ENCODE data around the gene ZNF76.

Gene ZNF76

DNA sequence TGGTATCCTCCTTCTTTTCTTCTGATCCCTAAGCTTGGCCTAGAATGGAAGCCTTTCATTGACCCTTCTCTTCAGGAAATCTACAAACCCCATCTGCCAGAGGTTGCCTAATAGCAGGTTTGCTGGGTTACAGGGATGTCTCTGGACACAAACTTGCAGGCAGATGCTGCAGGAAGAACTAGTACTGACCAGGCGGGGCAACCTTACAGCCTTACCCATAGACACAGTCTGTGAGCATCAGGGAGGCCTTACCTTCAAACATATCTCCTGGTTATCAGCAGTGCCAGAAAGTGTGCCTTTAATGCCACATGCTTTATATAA is 43.2 kb upstream of the ZNF76 start:
- DNase-seq (ENCODE audit: low spot score): no peak

GRCh38 chr6:35216851-35217811 is 42.4 kb upstream of the ZNF76 start:
- DNase-seq (ENCODE audit: low spot score): no peak
- ChIA-PET POLR2A (ENCODE audit: low non-redundant PET) (no interaction called here), CTCF (interaction anchor here (1.6 kb wide), 1 partner anchor 71 kb away, joined by 4 read pairs; no protein-coding TSS in a partner anchor)
- no peak overlapping the region for H3K27ac ChIP-seq
- TF ChIP-seq CTCF (conservative IDR thresholded peaks at IDR 0.05; ENCODE audit: low read depth): no peak

More for the DNA sequence above, 43.2 kb upstream of the ZNF76 start:
- H3K27ac ChIP-seq: no peak overlapping the region
- POLR2A ChIA-PET (ENCODE audit: low non-redundant PET): no interaction called here
- CTCF ChIA-PET: interaction anchor here (1.1 to 1.6 kb wide), 2 partner anchors 70 to 77 kb away, joined by 3 to 4 read pairs; no protein-coding TSS in a partner anchor
- TF ChIP-seq CTCF (conservative IDR thresholded peaks at IDR 0.05; ENCODE audit: low read depth): no peak

DNA sequence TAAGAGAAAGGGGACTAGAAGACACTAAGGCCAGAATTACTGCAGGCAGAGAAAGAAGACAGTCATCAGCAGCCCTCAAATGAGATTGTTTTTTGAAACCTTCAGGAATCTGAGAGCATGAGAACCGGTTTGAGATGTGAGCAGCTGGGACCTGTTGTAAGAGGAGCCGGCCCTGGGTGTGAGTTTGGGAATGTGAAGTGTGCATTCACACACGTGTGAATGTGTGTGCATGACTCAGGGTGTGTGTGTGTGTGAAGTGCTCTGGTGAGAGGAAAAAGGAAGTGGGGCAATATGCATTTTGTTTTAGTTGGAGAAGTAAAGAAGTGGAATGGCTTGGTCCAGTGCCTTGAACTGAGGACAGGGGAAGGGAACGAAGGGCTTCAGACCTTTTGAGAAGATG is 41.5 kb upstream of the ZNF76 start:
- no peak for TF ChIP-seq CTCF (conservative IDR thresholded peaks at IDR 0.05; ENCODE audit: low read depth)
- no peak for DNase-seq (ENCODE audit: low spot score)
- ChIA-PET POLR2A (ENCODE audit: low non-redundant PET) (no interaction called here), CTCF (no interaction called here)
- H3K27ac ChIP-seq: no peak overlapping the region

- no peak for TF ChIP-seq CTCF (conservative IDR thresholded peaks at IDR 0.05; ENCODE audit: low read depth)
- DNase-seq (ENCODE audit: low spot score): no peak
- CTCF ChIA-PET: no interaction called here
- no peak overlapping the region for H3K27ac ChIP-seq
- POLR2A ChIA-PET (ENCODE audit: low non-redundant PET): no interaction called here
Observed at GRCh38 chr6:35218456-35218855, 41.1 kb upstream of the ZNF76 start.

GRCh38 chr6:35219683-35220326 is 39.7 kb upstream of the ZNF76 start:
- no peak for TF ChIP-seq CTCF (conservative IDR thresholded peaks at IDR 0.05; ENCODE audit: low read depth)
- ChIA-PET POLR2A (ENCODE audit: low non-redundant PET) (no interaction called here), CTCF (interaction anchor here (0.6 to 1.9 kb wide), 2 partner anchors 21 to 23 kb away, joined by 3 to 9 read pairs; no protein-coding TSS in a partner anchor)
- H3K27ac ChIP-seq: no peak overlapping the region
- DNase-seq (ENCODE audit: low spot score): no peak

- DNase-seq (ENCODE audit: low spot score): no peak
- ChIA-PET POLR2A (ENCODE audit: low non-redundant PET) (no interaction called here), CTCF (interaction anchor here (1.9 kb wide), 1 partner anchor 20 kb away, joined by 9 read pairs; no protein-coding TSS in a partner anchor)
- TF ChIP-seq CTCF (conservative IDR thresholded peaks at IDR 0.05; ENCODE audit: low read depth): no peak
- H3K27ac ChIP-seq: no peak overlapping the region
Observed at GRCh38 chr6:35220711-35221110, 38.8 kb upstream of the ZNF76 start.

Data from RWPE1 (cell line).